ENCODE results near the gene CCDC70.

The CCDC70 gene

DNA sequence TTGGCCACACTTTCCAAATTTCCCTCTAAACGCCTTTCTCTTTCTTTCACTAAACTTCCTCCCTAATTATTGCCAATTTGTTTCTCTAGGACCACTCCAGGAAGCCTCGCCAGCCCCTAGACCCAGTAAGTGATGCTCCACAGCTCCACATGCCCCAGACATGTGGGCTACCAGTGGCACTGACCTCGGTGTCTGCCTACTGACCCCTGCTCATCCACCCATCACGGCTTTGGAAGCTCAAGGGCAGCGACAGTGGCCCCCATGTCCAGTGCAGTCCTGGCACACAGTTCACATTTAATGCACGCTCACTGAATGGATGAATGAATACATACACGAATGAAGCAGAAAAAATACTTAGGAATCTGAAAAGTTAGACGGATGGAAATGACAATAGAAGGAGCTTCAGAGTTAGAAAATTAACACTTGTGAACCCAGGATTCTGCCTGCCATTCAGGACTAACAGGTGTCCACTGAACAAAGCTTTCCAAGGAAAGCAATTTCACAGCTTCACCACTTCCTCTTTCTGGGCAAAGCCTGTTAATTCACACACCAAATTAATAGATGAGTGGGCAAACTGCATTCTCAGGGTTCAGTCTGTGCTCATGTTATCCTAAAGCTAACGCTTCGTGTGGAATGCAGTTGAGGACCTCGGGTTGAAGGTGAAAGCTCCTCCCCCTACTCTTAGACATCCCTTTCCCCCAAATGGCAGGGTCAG, 50.9 kb downstream of the CCDC70 start (continued):
- TF ChIP-seq SP7 (tag by site-specific recombination; IDR thresholded peaks at IDR 0.05) (no peak), ZNF664 (tag by site-specific recombination; IDR thresholded peaks at IDR 0.05) (no peak), ZNF658 (tag by site-specific recombination; IDR thresholded peaks at IDR 0.05) (no peak), ZNF549 (tag by site-specific recombination; IDR thresholded peaks at IDR 0.05) (no peak)

GRCh38 chr13:51913421-51914136, 51.8 kb downstream of the CCDC70 start:
- POLR2A ChIA-PET = no interaction called here
- H3K4me3 ChIP-seq (ENCODE audit: low read depth, low read length) = no peak overlapping the region
- H3K4me1 ChIP-seq (ENCODE audit: control insufficient read depth, insufficient read depth, low read length) = no peaks in the 10 kb centered on the region
- H3K9me3 ChIP-seq (ENCODE audit: control insufficient read depth, insufficient read depth, low read depth, low read length) = no peaks in the 10 kb centered on the region
- TF ChIP-seq HOXC10 (CRISPR knock-in tag; IDR thresholded peaks at IDR 0.05) (no peak), REPIN1 (tag by site-specific recombination; IDR thresholded peaks at IDR 0.05; ENCODE audit: low read depth) (no peak)
- CTCF ChIA-PET = interaction anchor here (0.6 to 0.7 kb wide), 2 partner anchors 18 to 196 kb away, joined by 3 read pairs; no protein-coding TSS in a partner anchor
- H3K27ac ChIP-seq (ENCODE audit: extremely low read depth, low read depth, low read length) = no peak overlapping the region
- no peaks in the 10 kb centered on the region for H3K36me3 ChIP-seq (ENCODE audit: control insufficient read depth in 2 of 2, insufficient read depth in 1 of 2, low read length in 2 of 2)

GRCh38 chr13:51914137-51914493, 52.3 kb downstream of the CCDC70 start:
- no peaks in the 10 kb centered on the region for H3K9me3 ChIP-seq (ENCODE audit: control insufficient read depth, insufficient read depth, low read depth, low read length)
- no peaks in the 10 kb centered on the region for H3K36me3 ChIP-seq (ENCODE audit: control insufficient read depth in 2 of 2, insufficient read depth in 1 of 2, low read length in 2 of 2)
- H3K4me3 ChIP-seq (ENCODE audit: low read depth, low read length) = no peak overlapping the region
- H3K4me1 ChIP-seq (ENCODE audit: control insufficient read depth, insufficient read depth, low read length) = no peaks in the 10 kb centered on the region
- H3K27ac ChIP-seq (ENCODE audit: extremely low read depth, low read depth, low read length) = no peak overlapping the region
- ChIA-PET POLR2A (no interaction called here), CTCF (no interaction called here)
- no peak for TF ChIP-seq BCL11A (tag by site-specific recombination; IDR thresholded peaks at IDR 0.05; ENCODE audit: low read depth)
- no peak for TF ChIP-seq ZNF221 (tag by site-specific recombination; IDR thresholded peaks at IDR 0.05; ENCODE audit: borderline replicate concordance)
- no peak for TF ChIP-seq ZNF621 (tag by site-specific recombination; IDR thresholded peaks at IDR 0.05)
- TF ChIP-seq YY1 (tag by site-specific recombination; IDR thresholded peaks at IDR 0.05) = no peak
- TF ChIP-seq PRDM4 (tag by site-specific recombination; IDR thresholded peaks at IDR 0.05) = no peak
- TF ChIP-seq, protein P1, sequence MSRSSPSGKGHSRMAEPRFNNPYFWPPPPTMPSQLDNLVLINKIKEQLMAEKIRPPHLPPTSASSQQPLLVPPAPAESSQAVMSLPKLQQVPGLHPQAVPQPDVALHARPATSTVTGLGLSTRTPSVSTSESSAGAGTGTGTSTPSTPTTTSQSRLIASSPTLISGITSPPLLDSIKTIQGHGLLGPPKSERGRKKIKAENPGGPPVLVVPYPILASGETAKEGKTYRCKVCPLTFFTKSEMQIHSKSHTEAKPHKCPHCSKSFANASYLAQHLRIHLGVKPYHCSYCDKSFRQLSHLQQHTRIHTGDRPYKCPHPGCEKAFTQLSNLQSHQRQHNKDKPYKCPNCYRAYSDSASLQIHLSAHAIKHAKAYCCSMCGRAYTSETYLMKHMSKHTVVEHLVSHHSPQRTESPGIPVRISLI (tag by site-specific recombination; IDR thresholded peaks at IDR 0.05) = no peak

Data from HEK293 (cell line).